Smooth muscle cell (in vitro differentiated cells): ENCODE data around the gene RBM46. TPM values are rescaled to one million over a fixed set of nuclear protein-coding genes. Genes with fewer than 3 reads are reported as not detected.

ENCODE experiments used
- DNase-seq: peaks from one replicate; lab custom pipeline; 2025; ENCODE audit not compliant: unreplicated experiment; lab: John Stamatoyannopoulos, UW
- H2AFZ ChIP-seq: fragments of 200-600 bp; sonication (generic); 2 replicates; pipeline ENCODE4 v1.6.0; 2016; ENCODE audit warnings: antibody characterized with exemption, low read depth, mild to moderate bottlenecking
- H3F3A ChIP-seq: fragments of 200-600 bp; sonication (generic); 2 replicates; pipeline ENCODE4 v1.6.0; 2017; ENCODE audit warnings: antibody characterized with exemption, low read depth
- H3K27ac ChIP-seq: fragments of 200-600 bp; sonication (generic); 2 replicates; pipeline ENCODE4 v1.5.1; 2016; ENCODE audit warnings: low read depth, mild to moderate bottlenecking
- H3K27me3 ChIP-seq: fragments of 200-600 bp; sonication (generic); 2 replicates; pipeline ENCODE4 v1.6.1; 2016; ENCODE audit warnings: low read depth, mild to moderate bottlenecking
- H3K36me3 ChIP-seq: fragments of 200-600 bp; sonication (generic); 2 replicates; pipeline ENCODE4 v1.5.1; 2016; ENCODE audit warnings: low read depth
- H3K4me1 ChIP-seq: fragments of 200-600 bp; sonication (generic); 2 replicates; pipeline ENCODE4 v1.5.1; 2016; ENCODE audit warnings: low read depth
- H3K4me2 ChIP-seq: fragments of 200-600 bp; sonication (generic); 2 replicates; pipeline ENCODE4 v1.6.0; 2016; ENCODE audit warnings: mild to moderate bottlenecking
- H3K4me3 ChIP-seq: fragments of 200-600 bp; sonication (generic); 2 replicates; pipeline ENCODE4 v1.5.1; 2016; ENCODE audit warnings: mild to moderate bottlenecking
- H3K79me2 ChIP-seq: fragments of 200-600 bp; sonication (generic); 2 replicates; pipeline ENCODE4 v1.6.0; 2016; ENCODE audit warnings: low read depth, mild to moderate bottlenecking
- H3K9ac ChIP-seq: fragments of 200-600 bp; sonication (generic); 2 replicates; pipeline ENCODE4 v1.6.0; 2016; ENCODE audit warnings: low read depth
- H3K9me3 ChIP-seq: fragments of 200-600 bp; sonication (generic); replicated peaks from 2 replicates; pipeline ENCODE4 v1.5.1; 2016; ENCODE audit warnings: low read depth
- H4K20me1 ChIP-seq: fragments of 200-600 bp; sonication (generic); 2 replicates; pipeline ENCODE4 v1.6.0; 2016; ENCODE audit warnings: low read depth
- WGBS: methylation state at CpG from one replicate; pipeline ENCODE4 v1.1.7; 2016; ENCODE audit warnings: low lambda C conversion rate; 5-methylcytosine and 5-hydroxymethylcytosine counted together
- polyA plus RNA-seq: library from polyadenylated mRNA; unstranded; fragments of >200 nt; fragmentation: Nextera tagmentation; extraction: Ambion mirVana; gene quantifications from 2 replicates; pipeline ENCODE4 v1.2.1, GENCODE V29; 2016
- total RNA-seq: library from RNA; depleted of rRNA; stranded (reverse); fragments of >200 nt; gene quantifications from 2 replicates; pipeline ENCODE4 v1.2.3, GENCODE V29; 2014
- TF ChIP-seq, protein P1 (sequence below): fragments of 200-600 bp; sonication (generic); IDR thresholded peaks from 2 replicates; pipeline ENCODE4 v1.5.1; 2017; ENCODE audit warnings: borderline replicate concordance, mild to moderate bottlenecking, antibody characterized with exemption; ENCODE audit not compliant: insufficient read depth, poor library complexity, severe bottlenecking

RBM46 gene
- total and polyA plus RNA-seq, 2 experiments from 2014 or later: not detected

- WGBS: 59% methylated on average over 3 of the region's 3 CpGs
- H3F3A ChIP-seq: no peaks in the 10 kb centered on the region
- no peaks in the 10 kb centered on the region for H3K4me1 ChIP-seq
These were observed 1.6 kb upstream of the RBM46 start for GRCh38 chr4:154779362-154779947.

GRCh38 chr4:154781983-154782293 is 866 bp downstream of the RBM46 start:
- TF ChIP-seq, protein P1, sequence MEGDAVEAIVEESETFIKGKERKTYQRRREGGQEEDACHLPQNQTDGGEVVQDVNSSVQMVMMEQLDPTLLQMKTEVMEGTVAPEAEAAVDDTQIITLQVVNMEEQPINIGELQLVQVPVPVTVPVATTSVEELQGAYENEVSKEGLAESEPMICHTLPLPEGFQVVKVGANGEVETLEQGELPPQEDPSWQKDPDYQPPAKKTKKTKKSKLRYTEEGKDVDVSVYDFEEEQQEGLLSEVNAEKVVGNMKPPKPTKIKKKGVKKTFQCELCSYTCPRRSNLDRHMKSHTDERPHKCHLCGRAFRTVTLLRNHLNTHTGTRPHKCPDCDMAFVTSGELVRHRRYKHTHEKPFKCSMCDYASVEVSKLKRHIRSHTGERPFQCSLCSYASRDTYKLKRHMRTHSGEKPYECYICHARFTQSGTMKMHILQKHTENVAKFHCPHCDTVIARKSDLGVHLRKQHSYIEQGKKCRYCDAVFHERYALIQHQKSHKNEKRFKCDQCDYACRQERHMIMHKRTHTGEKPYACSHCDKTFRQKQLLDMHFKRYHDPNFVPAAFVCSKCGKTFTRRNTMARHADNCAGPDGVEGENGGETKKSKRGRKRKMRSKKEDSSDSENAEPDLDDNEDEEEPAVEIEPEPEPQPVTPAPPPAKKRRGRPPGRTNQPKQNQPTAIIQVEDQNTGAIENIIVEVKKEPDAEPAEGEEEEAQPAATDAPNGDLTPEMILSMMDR: no peak
- H3K4me1 ChIP-seq: no peaks in the 10 kb centered on the region
- no peaks in the 10 kb centered on the region for H3K27me3 ChIP-seq
- no peaks in the 10 kb centered on the region for H4K20me1 ChIP-seq
- no peaks in the 10 kb centered on the region for H3F3A ChIP-seq
- no peaks in the 10 kb centered on the region for H3K9me3 ChIP-seq
- H3K36me3 ChIP-seq: no peaks in the 10 kb centered on the region
- WGBS: 90% methylated on average over 18 of the region's 18 CpGs
- no peak overlapping the region for H2AFZ ChIP-seq
- DNase-seq: no peak
- no peak overlapping the region for H3K27ac ChIP-seq
- H3K4me3 ChIP-seq: no peak overlapping the region
- no peaks in the 10 kb centered on the region for H3K79me2 ChIP-seq
- no peak overlapping the region for H3K4me2 ChIP-seq
- no peak overlapping the region for H3K9ac ChIP-seq

More at GRCh38 chr4:154779362-154779947, 1.6 kb upstream of the RBM46 start:
- Histone ChIP-seq H3K4me3 (no peak overlapping the region), H3K4me2 (no peak overlapping the region), H3K79me2 (no peaks in the 10 kb centered on the region), H3K27ac (no peak overlapping the region), H3K9me3 (no peaks in the 10 kb centered on the region), H4K20me1 (no peaks in the 10 kb centered on the region), H2AFZ (no peak overlapping the region), H3K9ac (no peak overlapping the region), H3K27me3 (no peaks in the 10 kb centered on the region), H3K36me3 (no peaks in the 10 kb centered on the region)
- TF ChIP-seq, protein P1: peak; percentile 60
- no peak for DNase-seq

DNA sequence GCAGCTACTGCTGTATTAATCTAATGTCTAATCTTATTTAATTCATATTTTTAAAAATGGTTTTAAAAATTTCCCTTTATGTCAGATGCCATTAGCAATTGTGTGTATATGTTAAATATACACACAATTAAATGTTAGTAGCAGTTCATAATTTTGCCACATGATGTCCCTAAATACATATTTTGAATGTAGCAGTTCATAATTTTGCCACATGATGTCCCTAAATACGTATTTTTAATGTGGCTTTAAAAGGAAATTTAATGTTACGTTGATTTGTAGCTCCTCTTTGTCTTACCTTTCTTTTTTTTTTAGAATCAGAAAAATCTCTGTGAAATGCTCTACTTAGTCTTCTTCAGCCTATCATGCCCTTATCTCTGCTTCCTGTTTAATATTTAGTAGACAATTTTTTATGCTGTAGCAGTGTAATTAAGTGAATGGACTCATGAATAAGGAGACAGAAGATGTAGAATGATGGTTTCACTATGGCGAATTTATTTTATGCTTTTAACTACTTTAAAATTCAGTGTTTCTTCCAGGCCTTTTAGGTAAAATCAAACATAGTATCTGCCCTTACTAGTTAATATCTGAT is 26.1 kb downstream of the RBM46 start:
- H2AFZ ChIP-seq: no peak overlapping the region
- H3F3A ChIP-seq: no peaks in the 10 kb centered on the region
- no peaks in the 10 kb centered on the region for H4K20me1 ChIP-seq
- H3K4me1 ChIP-seq: no peaks in the 10 kb centered on the region
- TF ChIP-seq, protein P1: peak; percentile 61
- no peak overlapping the region for H3K4me3 ChIP-seq
- no peaks in the 10 kb centered on the region for H3K27me3 ChIP-seq
- DNase-seq: no peak
- no peaks in the 10 kb centered on the region for H3K79me2 ChIP-seq
- H3K4me2 ChIP-seq: no peak overlapping the region
- no peaks in the 10 kb centered on the region for H3K36me3 ChIP-seq
- 66% methylated on average over 3 of the region's 3 CpGs for WGBS
- no peak overlapping the region for H3K9ac ChIP-seq
- no peak overlapping the region for H3K27ac ChIP-seq
- H3K9me3 ChIP-seq: no peaks in the 10 kb centered on the region

- Histone ChIP-seq H3K4me1 (peaks cover 4% of the 10 kb centered on the region), H3K4me2 (no peak overlapping the region), H3K27me3 (no peaks in the 10 kb centered on the region), H3K4me3 (no peak overlapping the region), H2AFZ (no peak overlapping the region), H3K9ac (no peak overlapping the region), H3K9me3 (no peaks in the 10 kb centered on the region), H3K79me2 (no peaks in the 10 kb centered on the region), H3F3A (peaks cover 8% of the 10 kb centered on the region), H4K20me1 (no peaks in the 10 kb centered on the region), H3K27ac (no peak overlapping the region), H3K36me3 (no peaks in the 10 kb centered on the region)
- TF ChIP-seq, protein P1: no peak
- no peak for DNase-seq
These were observed 37.2 kb downstream of the RBM46 start for GRCh38 chr4:154818230-154818629.
